T-helper 2 cell (primary cell): ENCODE data around the gene KLHL41.
"Not testable (repeated sequence)": the region's sequence is repeated elsewhere in the genome, so short reads cannot be mapped to it uniquely, and the experiment has no call there.

Experiments
- DNase-seq, 5 experiments: peaks; one replicate each; pipeline versions ENCODE4 v3.0.0 to v3.0.0-alpha.2; 2012 to 2022

The KLHL41 gene

GRCh38 chr2:169573160-169573973 is 63.9 kb downstream of the KLHL41 start, which contains the start of gene FASTKD1:
Gene FASTKD1, minus strand, starts transcription at chr2:169573865. Its CDS starts 1,836 bp downstream, at chr2:169572029.
- peak; percentile 66 to 94 (median 81) for DNase-seq

- DNase-seq: no peak
Measured at GRCh38 chr2:169573974-169574299, 64.4 kb downstream of the KLHL41 start.

GRCh38 chr2:169574539-169574938 is 65.0 kb downstream of the KLHL41 start:
- DNase-seq: not testable (repeated sequence)

GRCh38 chr2:169575264-169575663 is 65.8 kb downstream of the KLHL41 start:
- DNase-seq: not testable (repeated sequence)
